Gastroesophageal sphincter (tissue), 3 donors: ENCODE data around the gene SIGLEC1.

ENCODE experiments used
- EP300 ChIP-seq: sonication (generic); formaldehyde crosslinking; IDR thresholded peaks from one replicate; pipeline ENCODE4 v1.6.1; 2017; ENCODE audit warnings: antibody characterized with exemption, mild to moderate bottlenecking
- POLR2A ChIP-seq, 2 donors: fragments of 450-650 bp; IDR thresholded peaks; one replicate each; pipeline ENCODE4 v1.6.1; 2017; ENCODE audit warnings: antibody characterized with exemption in 2 of 2, mild to moderate bottlenecking in 2 of 2, moderate library complexity in 1 of 2
- POLR2AphosphoS5 ChIP-seq: sonication (generic); formaldehyde crosslinking; IDR thresholded peaks from one replicate; pipeline ENCODE4 v1.6.1; 2017; ENCODE audit warnings: antibody characterized with exemption
- TF ChIP-seq, protein P1 (sequence below), 4 experiments: fragments of 200-600 bp in 2 of 4; fragments of 450-650 bp in 2 of 4; sonication (generic) in 1 of 4; IDR thresholded peaks; one replicate each; pipeline ENCODE4 v1.5.1; 2017 to 2019; ENCODE audit warnings: antibody characterized with exemption in 4 of 4, mild to moderate bottlenecking in 2 of 4, moderate library complexity in 2 of 4

- TF ChIP-seq, protein P1, sequence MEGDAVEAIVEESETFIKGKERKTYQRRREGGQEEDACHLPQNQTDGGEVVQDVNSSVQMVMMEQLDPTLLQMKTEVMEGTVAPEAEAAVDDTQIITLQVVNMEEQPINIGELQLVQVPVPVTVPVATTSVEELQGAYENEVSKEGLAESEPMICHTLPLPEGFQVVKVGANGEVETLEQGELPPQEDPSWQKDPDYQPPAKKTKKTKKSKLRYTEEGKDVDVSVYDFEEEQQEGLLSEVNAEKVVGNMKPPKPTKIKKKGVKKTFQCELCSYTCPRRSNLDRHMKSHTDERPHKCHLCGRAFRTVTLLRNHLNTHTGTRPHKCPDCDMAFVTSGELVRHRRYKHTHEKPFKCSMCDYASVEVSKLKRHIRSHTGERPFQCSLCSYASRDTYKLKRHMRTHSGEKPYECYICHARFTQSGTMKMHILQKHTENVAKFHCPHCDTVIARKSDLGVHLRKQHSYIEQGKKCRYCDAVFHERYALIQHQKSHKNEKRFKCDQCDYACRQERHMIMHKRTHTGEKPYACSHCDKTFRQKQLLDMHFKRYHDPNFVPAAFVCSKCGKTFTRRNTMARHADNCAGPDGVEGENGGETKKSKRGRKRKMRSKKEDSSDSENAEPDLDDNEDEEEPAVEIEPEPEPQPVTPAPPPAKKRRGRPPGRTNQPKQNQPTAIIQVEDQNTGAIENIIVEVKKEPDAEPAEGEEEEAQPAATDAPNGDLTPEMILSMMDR (IDR thresholded peaks at IDR 0.05): no peak
- no peak for TF ChIP-seq EP300
- no peak for TF ChIP-seq POLR2A (IDR thresholded peaks at IDR 0.05)
- TF ChIP-seq POLR2AphosphoS5: no peak
Observed at GRCh38 chr20:3732327-3733118, 20.1 kb upstream of the SIGLEC1 start, which contains the start of gene HSPA12B.
